NB4 (cell line): ENCODE measurements around the gene XKR7.

ENCODE experiments used
- TF ChIP-seq, protein P1 (sequence below): IDR thresholded peaks from 2 replicates; pipeline ENCODE4 v1.6.1; 2011; ENCODE audit warnings: low read depth, low read length
- TF ChIP-seq, protein P2 (sequence below): IDR thresholded peaks from one replicate; pipeline ENCODE4 v1.5.1; 2012; ENCODE audit warnings: low read depth, low read length

DNA sequence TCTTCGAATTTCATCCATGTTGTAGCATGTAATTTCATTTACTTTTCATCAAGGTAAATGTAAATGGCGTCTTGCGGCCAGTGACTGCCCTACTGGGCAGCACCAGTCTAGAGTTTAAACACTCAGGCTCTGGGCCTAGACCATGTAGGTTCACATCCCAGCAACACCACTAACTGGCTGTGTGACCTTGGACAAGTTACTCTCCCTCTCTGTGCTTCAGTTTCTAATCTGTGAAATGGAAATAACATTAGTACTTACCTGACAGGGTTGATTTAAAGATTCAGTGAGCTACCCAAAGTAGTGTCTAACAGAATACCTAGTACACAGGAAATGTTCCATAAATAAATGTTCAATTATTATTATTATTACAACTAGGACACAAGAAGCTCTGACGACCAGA is 45.4 kb upstream of the XKR7 start:
- TF ChIP-seq, protein P1, sequence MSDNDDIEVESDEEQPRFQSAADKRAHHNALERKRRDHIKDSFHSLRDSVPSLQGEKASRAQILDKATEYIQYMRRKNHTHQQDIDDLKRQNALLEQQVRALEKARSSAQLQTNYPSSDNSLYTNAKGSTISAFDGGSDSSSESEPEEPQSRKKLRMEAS = no peak
- TF ChIP-seq, protein P2, sequence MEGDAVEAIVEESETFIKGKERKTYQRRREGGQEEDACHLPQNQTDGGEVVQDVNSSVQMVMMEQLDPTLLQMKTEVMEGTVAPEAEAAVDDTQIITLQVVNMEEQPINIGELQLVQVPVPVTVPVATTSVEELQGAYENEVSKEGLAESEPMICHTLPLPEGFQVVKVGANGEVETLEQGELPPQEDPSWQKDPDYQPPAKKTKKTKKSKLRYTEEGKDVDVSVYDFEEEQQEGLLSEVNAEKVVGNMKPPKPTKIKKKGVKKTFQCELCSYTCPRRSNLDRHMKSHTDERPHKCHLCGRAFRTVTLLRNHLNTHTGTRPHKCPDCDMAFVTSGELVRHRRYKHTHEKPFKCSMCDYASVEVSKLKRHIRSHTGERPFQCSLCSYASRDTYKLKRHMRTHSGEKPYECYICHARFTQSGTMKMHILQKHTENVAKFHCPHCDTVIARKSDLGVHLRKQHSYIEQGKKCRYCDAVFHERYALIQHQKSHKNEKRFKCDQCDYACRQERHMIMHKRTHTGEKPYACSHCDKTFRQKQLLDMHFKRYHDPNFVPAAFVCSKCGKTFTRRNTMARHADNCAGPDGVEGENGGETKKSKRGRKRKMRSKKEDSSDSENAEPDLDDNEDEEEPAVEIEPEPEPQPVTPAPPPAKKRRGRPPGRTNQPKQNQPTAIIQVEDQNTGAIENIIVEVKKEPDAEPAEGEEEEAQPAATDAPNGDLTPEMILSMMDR = no peak
